ENCODE measurements around the gene ANKRD60.

The ANKRD60 gene, protein sequence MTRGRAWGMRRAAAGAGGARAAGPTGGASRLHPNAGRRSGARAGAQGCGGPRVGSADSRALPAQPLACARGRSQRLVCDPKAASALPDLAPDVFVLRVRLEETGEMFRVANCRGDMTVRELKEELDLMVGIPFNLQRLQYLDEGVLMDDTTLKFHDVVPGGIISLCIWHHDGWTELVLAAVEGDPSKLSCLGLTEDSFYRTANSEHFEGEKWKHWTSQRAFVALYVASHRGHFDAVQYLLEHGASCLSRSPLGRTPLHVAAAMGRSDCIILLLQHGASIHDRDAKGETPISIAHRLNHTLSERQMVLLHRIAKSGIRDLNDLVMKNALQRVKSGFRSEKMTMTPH

DNA sequence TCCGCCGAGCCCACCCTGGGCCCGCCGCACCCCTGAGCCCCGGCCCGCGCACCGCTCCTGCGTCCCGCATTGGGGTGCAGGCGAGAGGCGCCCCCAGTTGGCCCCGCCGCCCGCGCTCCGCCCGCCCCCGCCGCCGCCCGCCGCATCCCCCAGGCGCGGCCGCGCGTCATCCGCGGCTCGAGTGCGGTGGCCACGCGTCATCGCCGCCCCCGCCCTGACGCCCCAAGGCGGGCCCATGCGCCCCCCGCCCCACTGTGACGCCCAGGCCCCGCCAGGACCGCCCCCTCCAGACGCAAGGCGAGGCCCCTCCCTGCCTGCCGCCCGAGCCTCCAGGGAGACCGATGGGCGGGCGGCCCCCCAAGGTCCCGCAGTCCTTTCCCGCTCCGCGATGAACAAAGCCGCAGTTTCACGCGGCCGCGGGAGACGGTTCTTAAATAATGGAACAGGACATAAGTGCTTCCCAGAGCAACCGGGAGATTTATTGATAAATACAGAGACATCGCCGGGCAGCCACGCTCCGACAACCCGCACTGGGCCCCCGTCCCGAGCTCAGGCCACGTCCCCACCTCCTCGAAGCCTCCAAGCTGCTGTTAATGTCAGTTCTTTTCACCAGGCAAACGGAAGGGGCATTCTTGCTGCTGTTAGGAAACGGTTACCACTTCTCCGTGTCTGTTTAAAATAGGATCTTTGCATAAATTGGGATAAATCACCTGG lies at the start of gene ANKRD60:
TSS of gene ANKRD60 (minus strand) at position 170 of the 714 bp plus-strand sequence. CDS start at position 170, 0 bp downstream.
- DNase-seq: peak; percentile 51

- DNase-seq: peak; percentile 31
Observed at GRCh38 chr20:58277578-58278472, 49.4 kb upstream of the ANKRD60 start.

GRCh38 chr20:58277107-58277506 lies 48.7 kb upstream of the ANKRD60 start:
- DNase-seq: no peak

DNA sequence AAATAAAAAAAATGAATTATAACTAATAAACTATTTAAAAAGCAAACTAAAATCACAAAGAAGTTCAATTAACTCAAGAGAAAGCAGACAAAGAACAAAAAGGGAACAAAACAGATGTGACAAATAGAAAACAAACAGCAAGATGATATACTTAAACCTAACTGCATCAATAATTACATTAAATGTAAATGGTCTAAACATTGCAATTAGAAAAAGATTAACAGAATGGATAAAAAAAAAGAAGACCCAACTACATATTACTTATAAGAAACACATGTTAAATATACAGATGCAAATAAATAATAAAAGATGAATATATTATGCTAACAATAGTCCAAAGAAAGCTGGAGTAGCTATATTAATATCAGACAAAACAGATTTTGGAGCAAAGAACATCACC lies 45.9 kb upstream of the ANKRD60 start:
- DNase-seq: no peak

- DNase-seq: no peak
Observed at GRCh38 chr20:58271606-58272351, 43.3 kb upstream of the ANKRD60 start.

- no peak for DNase-seq
Observed at GRCh38 chr20:58268936-58269619, 40.6 kb upstream of the ANKRD60 start.

GRCh38 chr20:58268421-58268821 lies 40.0 kb upstream of the ANKRD60 start:
- no peak for DNase-seq

DNA sequence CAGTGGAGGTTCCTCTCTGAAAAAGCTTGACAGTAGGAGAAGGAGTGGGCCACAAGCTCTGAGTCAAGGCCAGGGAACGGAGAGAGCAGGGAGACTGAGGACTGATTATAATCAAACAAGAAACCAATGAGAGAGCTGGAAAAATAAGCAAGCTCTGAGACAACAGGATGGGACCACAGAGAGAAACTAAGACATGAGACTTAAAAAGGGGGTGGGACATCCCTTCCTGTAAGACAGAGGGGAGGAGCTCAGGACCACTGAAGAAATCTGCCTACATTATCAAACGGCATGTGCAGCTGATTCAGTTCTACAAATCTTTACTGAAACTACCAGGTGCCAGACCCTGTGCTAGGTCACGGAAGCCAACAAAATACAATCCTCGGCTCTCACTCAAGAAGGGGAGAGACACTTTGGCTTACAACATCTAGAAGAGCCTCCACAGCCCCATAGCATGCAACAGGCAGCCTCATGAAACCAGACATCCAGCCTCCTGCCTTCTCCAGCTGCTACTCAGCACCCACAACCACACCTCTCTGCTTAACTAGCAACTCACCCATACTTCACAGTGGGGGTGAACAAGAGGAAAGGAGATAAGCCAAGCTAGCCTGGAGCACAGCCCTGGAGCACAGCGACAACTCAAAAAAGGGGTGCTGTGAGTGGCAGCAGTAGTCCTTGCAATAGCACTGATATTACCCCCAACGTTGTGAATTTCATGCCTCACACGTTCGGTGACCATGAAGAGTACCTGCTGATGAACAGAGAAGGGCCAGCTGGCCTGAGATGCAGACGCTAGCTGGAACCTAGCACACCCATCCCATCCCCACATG lies 39.1 kb upstream of the ANKRD60 start:
- no peak for DNase-seq

DNA sequence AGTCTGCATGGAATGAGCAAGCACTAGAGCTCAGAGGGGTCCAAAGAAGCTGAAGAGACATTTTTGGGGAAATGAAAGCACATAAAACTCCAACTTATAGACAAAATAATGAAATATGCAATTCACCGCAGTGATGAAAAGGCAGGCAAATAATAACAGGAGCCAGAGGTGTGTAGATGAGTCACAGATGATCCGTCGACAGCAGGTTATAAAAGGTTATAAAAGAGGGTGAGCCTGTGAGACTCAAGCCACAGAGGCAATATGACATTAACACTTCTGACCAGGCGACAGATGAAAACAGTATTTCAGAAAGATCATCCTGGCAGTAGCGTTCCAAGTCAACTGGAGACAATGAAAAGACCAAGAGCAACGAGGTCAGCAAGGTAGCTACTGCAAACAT lies 35.8 kb upstream of the ANKRD60 start:
- DNase-seq: no peak

- DNase-seq: no peak
Observed at GRCh38 chr20:58261660-58262059, 33.2 kb upstream of the ANKRD60 start.

DNA sequence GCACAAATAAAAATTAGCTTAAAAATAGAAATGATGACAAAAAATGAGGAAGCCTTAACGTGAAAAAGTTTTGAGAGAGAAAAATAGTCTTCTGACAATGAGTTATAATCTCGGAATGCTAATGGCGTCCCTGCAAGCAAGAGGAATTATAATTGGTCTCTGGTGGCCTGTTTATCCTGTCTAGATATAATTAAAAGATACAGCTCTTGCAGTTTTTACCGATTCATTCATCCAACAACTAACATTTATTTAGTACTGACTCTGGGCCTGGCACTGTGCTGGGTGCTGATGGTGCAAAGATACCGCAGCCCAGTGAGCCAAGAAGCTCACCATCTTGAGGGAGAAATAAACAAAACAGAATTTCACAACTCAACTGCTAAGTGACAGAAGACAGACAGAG lies 31.6 kb upstream of the ANKRD60 start:
- DNase-seq: no peak

DNA sequence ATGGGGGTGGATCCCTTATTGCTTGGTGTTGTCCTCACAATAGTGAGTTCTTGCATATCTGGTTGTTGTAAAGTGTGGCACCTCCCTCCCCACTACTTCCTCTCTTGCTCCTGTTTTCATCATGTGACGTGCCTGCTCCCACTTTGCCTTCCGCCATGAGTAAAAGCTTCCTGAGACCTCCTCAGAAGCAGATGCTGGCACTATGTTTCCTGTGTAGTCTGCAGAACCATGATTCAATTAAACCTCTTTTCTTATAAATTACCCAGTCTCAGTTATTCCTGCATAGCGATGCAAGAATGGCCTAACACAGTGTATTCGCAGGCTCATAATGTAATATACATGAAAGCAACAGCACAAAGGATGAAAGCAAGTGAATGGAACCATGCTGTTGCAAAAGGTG lies 28.4 kb upstream of the ANKRD60 start:
- DNase-seq: no peak

GRCh38 chr20:58256307-58256706 lies 27.9 kb upstream of the ANKRD60 start:
- no peak for DNase-seq

GRCh38 chr20:58254890-58255289 lies 26.4 kb upstream of the ANKRD60 start:
- no peak for DNase-seq

DNA sequence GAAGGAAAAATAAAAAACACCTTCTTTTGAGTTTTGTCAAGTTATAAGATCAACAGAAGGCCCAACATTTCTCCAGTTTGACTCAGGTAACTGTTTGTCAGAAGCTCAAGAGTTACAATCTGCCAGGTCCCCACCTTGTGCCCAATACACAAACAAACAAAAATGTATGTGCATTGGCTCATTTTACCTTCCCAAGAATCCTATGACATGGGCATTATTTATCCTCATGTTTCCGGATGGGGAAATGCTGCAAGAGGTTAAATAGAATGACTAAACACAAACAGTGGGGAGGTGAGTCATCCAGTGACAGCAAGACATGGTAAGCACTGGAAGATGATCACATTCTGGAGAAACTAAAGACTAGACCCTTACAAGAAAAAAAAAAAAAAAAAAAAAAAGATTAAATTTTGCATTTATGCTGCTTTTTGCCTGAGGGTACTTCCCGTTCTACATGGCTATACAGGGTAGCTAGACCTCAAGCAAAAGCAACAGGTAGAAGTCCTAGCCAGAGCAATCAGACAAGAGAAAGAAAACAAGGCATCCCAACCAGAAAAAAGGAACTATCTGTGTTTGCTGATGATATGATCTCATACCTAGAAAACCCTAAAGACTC lies 23.6 kb upstream of the ANKRD60 start:
- no peak for DNase-seq

- no peak for DNase-seq
Observed at GRCh38 chr20:58251348-58251978, 23.0 kb upstream of the ANKRD60 start.

- no peak for DNase-seq
Observed at GRCh38 chr20:58246346-58246745, 17.9 kb upstream of the ANKRD60 start.

DNA sequence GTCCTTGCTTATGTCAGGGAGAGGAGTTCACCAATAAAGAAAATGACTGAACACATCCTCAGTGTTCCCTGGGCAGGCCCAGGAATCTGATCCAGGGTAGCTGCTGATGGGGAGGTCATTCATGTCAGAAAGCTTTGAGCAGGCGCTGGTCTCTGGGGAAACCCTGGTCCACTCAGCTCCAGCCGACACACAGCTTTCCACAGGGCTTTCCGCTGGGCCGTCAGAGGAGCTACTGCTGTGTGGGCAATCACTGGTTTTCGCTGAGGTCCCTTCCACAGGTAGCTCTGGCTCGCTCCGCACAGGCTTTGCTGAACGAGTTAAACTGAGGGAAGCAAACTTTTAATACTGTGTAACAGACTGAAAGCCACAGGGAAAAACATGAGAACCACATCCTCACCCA lies 17.5 kb upstream of the ANKRD60 start:
- no peak for DNase-seq

DNA sequence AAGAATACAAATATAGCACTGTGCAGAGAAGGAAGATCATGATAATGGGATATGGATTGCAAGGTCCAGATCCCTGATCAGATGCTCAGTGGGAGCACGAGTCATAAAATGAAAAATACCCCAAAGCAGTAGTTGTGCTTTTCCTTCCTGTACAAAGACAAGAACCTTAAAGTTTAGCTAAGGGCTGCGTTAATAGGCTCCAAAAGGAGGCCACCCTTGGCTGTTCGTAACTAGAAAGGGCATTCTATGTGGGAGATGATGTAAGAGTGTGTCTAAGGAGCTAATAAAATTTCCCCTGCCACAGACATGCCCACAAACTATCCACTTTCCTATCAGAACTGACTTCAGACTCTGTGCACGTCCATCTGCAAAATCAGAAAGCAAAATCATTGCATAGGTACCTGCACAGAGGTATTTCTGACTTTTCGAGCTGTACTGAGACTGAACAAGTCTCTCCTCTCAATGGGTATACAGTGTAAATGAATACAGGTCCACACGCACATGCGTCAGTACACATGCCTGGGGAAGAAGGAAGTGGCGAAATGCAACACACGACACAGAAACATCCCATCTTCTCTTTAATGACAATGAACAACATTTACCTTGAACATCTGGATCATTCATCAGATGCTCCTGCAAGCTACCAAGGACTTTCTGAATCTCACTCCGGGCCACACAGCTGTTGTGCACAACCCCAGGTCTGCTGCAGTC lies 16.9 kb upstream of the ANKRD60 start:
- no peak for DNase-seq

All from DMS79 (cell line).